Thyroid gland (tissue), 4 donors: ENCODE measurements around the gene CYFIP2. TPM values are rescaled to one million over a fixed set of nuclear protein-coding genes. Genes with fewer than 3 reads are reported as not detected.

Experiments
- DNase-seq, 2 donors: peaks; one replicate each; pipeline ENCODE4 v3.0.0-alpha.2; 2019
- H3K27ac ChIP-seq, 3 donors: fragments of 200-600 bp; sonication (generic); 1 replicate in 2 of 3; 2 replicates in 1 of 3; pipeline ENCODE4 v1.5.1; 2016 to 2019; ENCODE audit warnings: mild to moderate bottlenecking in 1 of 3, moderate library complexity in 1 of 3
- H3K27me3 ChIP-seq: fragments of 200-600 bp; sonication (generic); one replicate; pipeline ENCODE4 v1.5.1; 2019
- H3K36me3 ChIP-seq, 2 donors: fragments of 200-600 bp; sonication (generic); one replicate each; pipeline ENCODE4 v1.5.1; 2016 to 2019
- H3K4me1 ChIP-seq, 2 donors: fragments of 200-600 bp; sonication (generic); one replicate each; pipeline ENCODE4 v1.5.1; 2017 to 2019
- H3K4me3 ChIP-seq, 3 donors: fragments of 200-600 bp; sonication (generic); replicated peaks in 1 of 3; 1 replicate in 2 of 3; 2 replicates in 1 of 3; pipeline ENCODE4 v1.5.1; 2016; ENCODE audit warnings: mild to moderate bottlenecking in 1 of 3
- H3K9me3 ChIP-seq: fragments of 200-600 bp; sonication (generic); one replicate; pipeline ENCODE4 v1.5.1; 2017
- POLR2A ChIP-seq, 2 donors: fragments of 450-650 bp; IDR thresholded peaks; one replicate each; pipeline ENCODE4 v1.6.1; 2017; ENCODE audit warnings: antibody characterized with exemption in 2 of 2, mild to moderate bottlenecking in 2 of 2, moderate library complexity in 1 of 2
- WGBS, 2 donors: methylation state at CpG; one replicate each; pipeline ENCODE4 v1.1.5; 2017; 5-methylcytosine and 5-hydroxymethylcytosine counted together
- intact Hi-C: fragments of 100-400 bp; cut with DNase I; formaldehyde crosslinking; loops from one replicate; pipeline ENCODE4 v1.15.1; 2023
- total RNA-seq, 4 donors: library from RNA; depleted of rRNA; stranded (reverse); fragments of >200 nt; gene quantifications; one replicate each; pipeline ENCODE4 v1.2.3, GENCODE V29; 2016
- TF ChIP-seq, protein P1 (sequence below), 6 experiments: fragments of 200-600 bp in 3 of 6; fragments of 450-650 bp in 3 of 6; sonication (generic) in 3 of 6; IDR thresholded peaks; one replicate each; pipeline ENCODE4 v1.5.1; 2016 to 2019; ENCODE audit warnings: antibody characterized with exemption in 6 of 6, mild to moderate bottlenecking in 2 of 6, inconsistent platforms in 1 of 6, moderate library complexity in 1 of 6

CYFIP2 gene
- total RNA-seq, 4 donors from 2014 or later, result 18.3 to 73.5 (median 34.6) TPM

DNA sequence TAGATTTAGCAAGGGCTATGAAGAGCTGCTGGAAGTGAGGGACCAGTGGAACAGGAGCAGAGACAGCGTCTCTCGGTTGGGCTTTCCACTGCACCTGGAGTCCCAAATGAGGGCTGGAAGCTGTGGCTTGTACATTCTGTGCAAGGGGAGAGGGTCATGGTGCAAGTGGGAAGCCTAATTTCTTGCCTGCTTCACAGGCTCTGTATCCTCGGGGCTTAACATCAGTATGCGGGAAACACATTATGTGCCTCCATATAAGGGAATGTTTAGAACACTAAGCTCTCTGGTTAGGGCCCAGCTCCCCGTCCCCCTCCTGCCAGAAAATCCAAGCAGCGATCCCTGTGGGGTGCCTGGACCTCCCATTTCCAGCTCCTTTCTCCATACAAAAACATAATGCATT is 105.0 kb downstream of the CYFIP2 start:
- Histone ChIP-seq H3K4me3 (no peak overlapping the region), H3K4me1 (peaks cover 6 to 11% of the 10 kb centered on the region in 2 donors), H3K36me3 (no peaks in the 10 kb centered on the region), H3K27me3 (no peaks in the 10 kb centered on the region), H3K27ac (no peak overlapping the region), H3K9me3 (no peaks in the 10 kb centered on the region)
- no peak for DNase-seq
- TF ChIP-seq, protein P1, sequence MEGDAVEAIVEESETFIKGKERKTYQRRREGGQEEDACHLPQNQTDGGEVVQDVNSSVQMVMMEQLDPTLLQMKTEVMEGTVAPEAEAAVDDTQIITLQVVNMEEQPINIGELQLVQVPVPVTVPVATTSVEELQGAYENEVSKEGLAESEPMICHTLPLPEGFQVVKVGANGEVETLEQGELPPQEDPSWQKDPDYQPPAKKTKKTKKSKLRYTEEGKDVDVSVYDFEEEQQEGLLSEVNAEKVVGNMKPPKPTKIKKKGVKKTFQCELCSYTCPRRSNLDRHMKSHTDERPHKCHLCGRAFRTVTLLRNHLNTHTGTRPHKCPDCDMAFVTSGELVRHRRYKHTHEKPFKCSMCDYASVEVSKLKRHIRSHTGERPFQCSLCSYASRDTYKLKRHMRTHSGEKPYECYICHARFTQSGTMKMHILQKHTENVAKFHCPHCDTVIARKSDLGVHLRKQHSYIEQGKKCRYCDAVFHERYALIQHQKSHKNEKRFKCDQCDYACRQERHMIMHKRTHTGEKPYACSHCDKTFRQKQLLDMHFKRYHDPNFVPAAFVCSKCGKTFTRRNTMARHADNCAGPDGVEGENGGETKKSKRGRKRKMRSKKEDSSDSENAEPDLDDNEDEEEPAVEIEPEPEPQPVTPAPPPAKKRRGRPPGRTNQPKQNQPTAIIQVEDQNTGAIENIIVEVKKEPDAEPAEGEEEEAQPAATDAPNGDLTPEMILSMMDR (IDR thresholded peaks at IDR 0.05), result no peak
- TF ChIP-seq POLR2A (IDR thresholded peaks at IDR 0.05), result no peak
- intact Hi-C loops, result no loop called here
- WGBS, 2 donors, result 76 to 85% methylated on average over 6 of the region's 6 CpGs

DNA sequence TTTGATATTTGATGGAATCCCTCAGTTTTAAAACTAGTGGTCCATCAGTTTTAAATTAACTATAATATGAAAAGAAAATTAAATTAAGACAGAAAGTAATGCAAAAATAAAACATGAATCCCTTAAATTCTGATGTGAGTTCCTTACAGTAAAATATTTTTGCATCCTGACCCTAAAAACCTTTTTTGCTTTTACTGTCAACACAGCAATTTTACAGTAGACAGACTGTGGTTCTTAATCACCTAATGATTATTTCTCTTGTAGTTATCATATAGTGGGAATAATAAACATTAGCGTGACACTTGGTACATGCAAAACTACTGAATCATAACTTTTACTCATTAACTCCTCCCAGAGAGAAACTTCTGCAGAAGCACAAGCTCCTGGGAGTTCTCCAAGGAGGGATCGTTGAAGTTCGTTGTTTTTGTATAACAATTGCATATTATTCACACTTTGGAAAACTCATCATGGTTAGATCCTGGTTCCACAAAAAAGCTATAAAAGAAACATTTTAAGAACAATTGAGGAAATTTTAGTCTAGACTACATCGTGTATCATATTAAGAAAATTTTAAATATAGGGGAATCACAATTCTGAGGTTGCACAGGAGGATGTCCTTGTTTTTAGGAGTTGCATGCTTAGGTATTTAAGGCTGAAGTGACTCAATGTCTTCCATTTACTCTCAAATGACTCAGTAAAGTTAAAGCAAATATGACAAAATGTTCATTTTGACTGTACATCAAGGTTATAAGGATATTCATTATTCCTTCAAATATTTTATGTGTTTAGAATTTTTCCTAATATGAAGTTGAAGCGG is 105.9 kb downstream of the CYFIP2 start:
- 68 to 72% methylated on average over 5 of the region's 5 CpGs for WGBS, 2 donors
- Histone ChIP-seq H3K9me3 (no peaks in the 10 kb centered on the region), H3K36me3 (no peaks in the 10 kb centered on the region), H3K4me1 (peaks cover 5 to 11% of the 10 kb centered on the region in 2 donors), H3K4me3 (no peak overlapping the region), H3K27me3 (no peaks in the 10 kb centered on the region), H3K27ac (no peak overlapping the region)
- no peak for TF ChIP-seq POLR2A (IDR thresholded peaks at IDR 0.05)
- TF ChIP-seq, protein P1 (IDR thresholded peaks at IDR 0.05), result no peak
- DNase-seq, result no peak
- intact Hi-C loops, result no loop called here

DNA sequence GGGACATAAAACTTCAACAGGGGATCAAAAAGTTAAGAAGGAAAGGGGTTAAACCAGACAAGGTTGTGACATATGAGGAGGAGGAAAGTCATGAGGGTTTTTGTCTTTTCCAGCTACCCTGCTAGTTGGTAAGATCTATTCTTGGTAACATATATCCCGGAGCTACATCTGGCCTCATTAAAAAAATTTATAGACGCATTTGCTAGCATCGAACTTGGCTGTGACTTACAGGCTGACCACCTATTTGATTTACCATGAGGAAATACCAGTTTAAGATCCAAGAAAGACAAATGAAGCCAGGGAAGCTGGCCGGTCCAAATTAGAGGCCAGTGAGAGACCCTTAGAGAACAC is 106.5 kb downstream of the CYFIP2 start:
- no peaks in the 10 kb centered on the region for H3K27me3 ChIP-seq
- no peaks in the 10 kb centered on the region for H3K36me3 ChIP-seq
- 85 to 94% methylated on average over 4 of the region's 4 CpGs for WGBS, 2 donors
- intact Hi-C loops, result no loop called here
- no peak overlapping the region for H3K4me3 ChIP-seq
- no peak overlapping the region for H3K27ac ChIP-seq
- no peaks in the 10 kb centered on the region for H3K9me3 ChIP-seq
- TF ChIP-seq, protein P1 (IDR thresholded peaks at IDR 0.05), result no peak
- no peak for TF ChIP-seq POLR2A (IDR thresholded peaks at IDR 0.05)
- DNase-seq, result no peak
- peaks cover 0 to 5% of the 10 kb centered on the region in 2 donors for H3K4me1 ChIP-seq

DNA sequence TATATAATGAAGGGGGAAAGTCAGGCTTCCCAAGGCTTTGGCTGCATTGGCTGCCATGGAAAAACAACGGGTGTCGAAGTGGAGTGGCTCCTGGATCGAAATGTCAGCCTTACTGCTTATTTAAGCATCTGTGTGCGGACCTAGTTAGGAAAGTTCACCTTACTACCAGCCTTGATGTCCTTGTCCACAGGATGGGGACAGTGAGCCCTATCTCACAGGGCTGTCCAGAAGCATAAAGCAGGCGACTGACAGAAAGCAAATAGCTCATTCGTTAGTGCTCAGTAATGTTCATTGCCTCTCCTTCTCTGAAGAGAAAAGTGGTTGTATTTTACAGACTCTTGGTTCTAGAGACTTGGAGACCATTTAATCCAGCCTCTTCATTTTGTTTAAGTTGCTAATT is 112.6 kb downstream of the CYFIP2 start:
- Histone ChIP-seq H3K27me3 (no peaks in the 10 kb centered on the region), H3K4me1 (peaks cover 9 to 10% of the 10 kb centered on the region in 2 donors), H3K36me3 (no peaks in the 10 kb centered on the region), H3K9me3 (no peaks in the 10 kb centered on the region), H3K4me3 (no peak overlapping the region), H3K27ac (no peak overlapping the region)
- intact Hi-C loops, result no loop called here
- no peak for DNase-seq
- TF ChIP-seq POLR2A (IDR thresholded peaks at IDR 0.05), result no peak
- TF ChIP-seq, protein P1 (IDR thresholded peaks at IDR 0.05), result no peak
- 86 to 96% methylated on average over 6 of the region's 6 CpGs for WGBS, 2 donors

DNA sequence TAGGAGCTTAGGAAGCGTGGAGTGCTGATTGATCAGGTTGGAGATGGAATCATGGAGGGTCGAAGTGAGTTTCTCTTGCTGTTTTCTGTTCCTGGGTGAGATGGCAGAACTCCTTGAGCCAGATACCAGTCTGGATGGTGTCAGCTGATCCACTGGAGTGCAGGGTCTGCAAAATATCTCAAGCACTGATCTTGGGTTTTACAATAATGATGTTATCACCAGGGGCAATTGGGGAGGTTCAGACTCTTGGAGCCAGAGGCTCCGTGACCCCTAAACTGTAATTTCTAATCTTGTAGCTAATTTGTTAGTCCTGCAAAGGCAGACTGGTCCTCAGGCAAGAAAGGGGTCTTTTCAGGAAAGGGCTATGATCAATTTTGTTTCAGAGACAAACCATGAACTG is 114.1 kb downstream of the CYFIP2 start:
- intact Hi-C loops, result no loop called here
- Histone ChIP-seq H3K4me1 (peaks cover 19 to 24% of the 10 kb centered on the region in 2 donors), H3K36me3 (no peaks in the 10 kb centered on the region), H3K4me3 (no peak overlapping the region), H3K9me3 (no peaks in the 10 kb centered on the region), H3K27ac (no peak overlapping the region), H3K27me3 (no peaks in the 10 kb centered on the region)
- 95 to 99% methylated on average over 3 of the region's 3 CpGs for WGBS, 2 donors
- no peak for DNase-seq
- TF ChIP-seq POLR2A (IDR thresholded peaks at IDR 0.05), result no peak
- TF ChIP-seq, protein P1 (IDR thresholded peaks at IDR 0.05), result no peak
